Brain microvascular endothelial cell (primary cell): ENCODE data around the gene MAGI1.

ENCODE experiments used
- DNase-seq: peaks from one replicate; pipeline ENCODE4 v3.0.0-alpha.2; 2020
- H3K27ac ChIP-seq: fragments of 250-450 bp; sonication (Bioruptor Pico); 2 replicates; pipeline ENCODE4 v1.5.1; 2020; ENCODE audit warnings: mild to moderate bottlenecking, moderate library complexity
- H3K27me3 ChIP-seq: fragments of 250-450 bp; sonication (Bioruptor Pico); replicated peaks from 2 replicates; pipeline ENCODE4 v1.5.1; 2020; ENCODE audit warnings: mild to moderate bottlenecking
- H3K36me3 ChIP-seq: fragments of 250-450 bp; sonication (Bioruptor Pico); replicated peaks from 2 replicates; pipeline ENCODE4 v1.5.1; 2020; ENCODE audit warnings: mild to moderate bottlenecking
- H3K4me3 ChIP-seq: 2 replicates; pipeline ENCODE4 v1.5.1; 2011; ENCODE audit warnings: low read depth, mild to moderate bottlenecking, control low read depth, low read length, moderate library complexity
- in situ Hi-C: cut with HindIII; loops from 2 replicates; pipeline ENCODE4 v1.10.0; 2017; ENCODE audit warnings: low sequenced_read_pairs, low pct_ligation_motif_present
- TF ChIP-seq, protein P1 (sequence below): IDR thresholded peaks from 2 replicates; pipeline ENCODE4 v1.5.1; 2011; ENCODE audit warnings: low read depth, mild to moderate bottlenecking, moderate library complexity, low read length, control low read depth, inconsistent platforms; ENCODE audit errors: missing control alignments

Gene MAGI1

DNA sequence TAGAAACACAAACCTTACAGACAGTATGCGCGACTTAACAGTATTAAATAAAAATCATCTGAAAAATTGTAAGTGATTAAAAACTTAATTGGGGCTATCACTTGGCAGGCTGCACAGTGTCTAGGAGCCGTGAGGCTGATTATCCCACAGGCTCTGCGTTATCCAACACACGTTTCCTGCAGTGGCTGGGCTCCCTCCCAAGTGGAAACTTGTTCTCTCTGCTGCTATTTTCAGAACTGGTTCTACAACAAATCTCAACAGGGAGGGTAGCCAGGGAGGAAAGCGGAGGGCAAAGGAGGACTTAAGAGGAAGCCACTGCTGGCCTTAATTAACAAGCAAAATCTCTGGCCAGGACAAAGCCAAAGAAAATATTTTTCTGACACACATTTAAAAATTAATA, 555.2 kb downstream of the MAGI1 start:
- Histone ChIP-seq H3K27ac (no peak overlapping the region), H3K27me3 (no peaks in the 10 kb centered on the region), H3K36me3 (no peaks in the 10 kb centered on the region), H3K4me3 (no peak overlapping the region)
- TF ChIP-seq, protein P1, sequence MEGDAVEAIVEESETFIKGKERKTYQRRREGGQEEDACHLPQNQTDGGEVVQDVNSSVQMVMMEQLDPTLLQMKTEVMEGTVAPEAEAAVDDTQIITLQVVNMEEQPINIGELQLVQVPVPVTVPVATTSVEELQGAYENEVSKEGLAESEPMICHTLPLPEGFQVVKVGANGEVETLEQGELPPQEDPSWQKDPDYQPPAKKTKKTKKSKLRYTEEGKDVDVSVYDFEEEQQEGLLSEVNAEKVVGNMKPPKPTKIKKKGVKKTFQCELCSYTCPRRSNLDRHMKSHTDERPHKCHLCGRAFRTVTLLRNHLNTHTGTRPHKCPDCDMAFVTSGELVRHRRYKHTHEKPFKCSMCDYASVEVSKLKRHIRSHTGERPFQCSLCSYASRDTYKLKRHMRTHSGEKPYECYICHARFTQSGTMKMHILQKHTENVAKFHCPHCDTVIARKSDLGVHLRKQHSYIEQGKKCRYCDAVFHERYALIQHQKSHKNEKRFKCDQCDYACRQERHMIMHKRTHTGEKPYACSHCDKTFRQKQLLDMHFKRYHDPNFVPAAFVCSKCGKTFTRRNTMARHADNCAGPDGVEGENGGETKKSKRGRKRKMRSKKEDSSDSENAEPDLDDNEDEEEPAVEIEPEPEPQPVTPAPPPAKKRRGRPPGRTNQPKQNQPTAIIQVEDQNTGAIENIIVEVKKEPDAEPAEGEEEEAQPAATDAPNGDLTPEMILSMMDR, result no peak
- no peak for DNase-seq
- in situ Hi-C loops, result no loop called here

DNA sequence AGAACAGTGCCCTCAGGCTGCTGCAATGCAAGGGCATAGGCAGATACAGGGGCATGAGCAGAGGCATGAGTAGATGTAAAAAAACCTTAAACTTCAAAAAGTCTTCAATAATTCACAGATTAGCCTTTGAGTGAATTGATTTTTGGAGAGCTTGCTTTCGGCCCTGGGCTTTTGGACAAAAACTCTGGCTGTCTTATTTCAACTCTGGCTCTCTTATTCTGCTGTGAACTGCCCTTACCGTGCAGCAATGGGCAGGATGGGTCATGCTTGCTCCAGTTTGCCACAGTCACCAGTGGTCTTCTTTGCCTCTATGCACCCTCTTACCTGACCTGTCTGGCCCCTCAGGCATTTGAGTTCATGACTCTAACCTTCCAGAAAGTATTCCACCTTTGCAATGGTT, 555.7 kb downstream of the MAGI1 start:
- H3K4me3 ChIP-seq, result no peak overlapping the region
- no peaks in the 10 kb centered on the region for H3K36me3 ChIP-seq
- no peaks in the 10 kb centered on the region for H3K27me3 ChIP-seq
- DNase-seq, result no peak
- in situ Hi-C loops, result no loop called here
- TF ChIP-seq, protein P1, result no peak
- no peak overlapping the region for H3K27ac ChIP-seq

DNA sequence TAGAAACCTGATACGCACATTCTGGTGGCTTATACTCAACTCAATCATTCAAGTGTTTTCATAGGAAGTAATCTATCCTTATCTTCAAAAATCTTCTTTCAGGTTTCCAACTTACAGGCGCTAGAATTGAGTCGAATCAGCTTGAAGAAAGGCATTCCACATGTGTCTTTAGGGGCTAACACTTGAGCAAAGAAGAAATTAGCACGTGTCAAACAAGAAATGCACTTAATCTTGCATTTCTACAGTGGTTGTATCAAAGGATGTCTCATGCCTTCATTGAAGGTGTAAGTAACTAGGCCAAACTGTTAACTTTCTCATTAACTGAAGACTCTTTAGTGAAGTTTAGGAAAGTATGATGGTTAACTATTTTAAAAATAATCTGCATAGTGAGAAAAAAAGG, 557.6 kb downstream of the MAGI1 start:
- Histone ChIP-seq H3K4me3 (no peak overlapping the region), H3K36me3 (no peaks in the 10 kb centered on the region), H3K27ac (no peak overlapping the region), H3K27me3 (no peaks in the 10 kb centered on the region)
- TF ChIP-seq, protein P1, result no peak
- DNase-seq, result no peak
- in situ Hi-C loops, result no loop called here

DNA sequence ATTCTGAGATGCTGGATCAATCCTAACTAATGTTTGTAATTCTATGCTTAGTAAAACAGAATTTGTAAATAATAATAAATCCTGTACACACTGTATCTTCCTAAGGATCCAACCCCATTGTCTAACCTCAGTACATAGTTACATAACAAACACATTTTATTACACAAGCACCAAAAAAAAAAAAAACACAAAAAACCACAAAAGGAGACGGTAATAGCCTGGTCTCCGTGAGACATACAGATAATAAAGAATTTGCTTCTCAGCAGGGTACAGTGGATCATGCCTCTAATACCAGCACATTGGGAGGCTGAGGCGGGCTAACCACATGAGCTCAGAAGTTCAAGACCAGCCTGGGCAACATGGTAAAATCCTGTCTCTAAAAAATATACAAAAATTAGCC, 558.7 kb downstream of the MAGI1 start:
- H3K36me3 ChIP-seq, result no peaks in the 10 kb centered on the region
- DNase-seq, result peak; percentile 6
- in situ Hi-C loops, result no loop called here
- H3K4me3 ChIP-seq, result no peak overlapping the region
- TF ChIP-seq, protein P1, result no peak
- no peak overlapping the region for H3K27ac ChIP-seq
- H3K27me3 ChIP-seq, result no peaks in the 10 kb centered on the region

DNA sequence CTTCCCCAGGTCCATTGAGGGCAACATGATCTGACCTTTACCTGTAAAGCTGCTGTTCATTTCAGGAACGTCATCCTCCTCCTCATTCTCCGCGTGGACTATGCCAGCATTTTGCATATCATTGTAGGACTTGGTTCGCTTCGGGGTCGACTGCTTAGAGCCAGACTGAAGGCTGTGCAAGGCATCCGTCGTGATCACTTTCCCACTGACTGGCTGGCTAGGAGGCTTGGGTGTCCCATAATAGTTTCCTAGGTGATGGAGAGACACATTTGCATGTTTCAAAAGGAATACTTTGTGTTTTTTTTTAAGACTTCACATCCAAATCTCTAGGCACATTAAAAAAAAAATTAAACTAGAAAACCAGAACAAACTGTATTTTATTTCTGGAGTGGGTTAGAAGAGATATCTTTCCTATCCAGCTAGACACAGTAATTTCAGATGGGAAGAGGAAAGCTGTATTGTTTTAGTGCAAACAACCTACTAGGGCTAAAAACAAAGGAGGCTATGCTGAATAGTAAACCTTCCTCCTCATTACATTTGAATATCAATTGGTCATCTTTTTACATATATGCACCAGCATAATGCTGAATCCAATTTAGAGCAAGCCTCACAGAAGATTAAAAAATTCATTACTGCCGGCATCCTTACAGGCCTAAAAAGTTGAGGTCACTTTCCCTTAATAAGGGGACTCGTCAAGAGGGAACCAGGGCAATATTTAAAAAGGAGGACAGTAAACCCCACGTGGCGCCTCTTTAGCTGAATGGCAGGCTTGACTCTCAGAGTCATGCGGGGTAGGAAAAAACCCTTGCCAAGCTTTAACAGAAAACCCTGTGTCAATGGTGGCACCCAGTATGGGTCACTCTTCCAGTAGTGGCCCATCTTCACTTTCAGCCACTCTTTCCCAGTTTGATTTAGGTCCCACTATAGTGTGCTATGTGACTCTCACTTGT, 559.9 kb downstream of the MAGI1 start:
- Histone ChIP-seq H3K27me3 (no peaks in the 10 kb centered on the region), H3K27ac (no peak overlapping the region), H3K36me3 (no peaks in the 10 kb centered on the region), H3K4me3 (no peak overlapping the region)
- DNase-seq, result no peak
- in situ Hi-C loops, result no loop called here
- TF ChIP-seq, protein P1, result no peak
